HepG2 (cell line): ENCODE results near the gene WWC2. TPM values are rescaled to one million over a fixed set of nuclear protein-coding genes. Genes with fewer than 3 reads are reported as not detected.

Experiments
- ARID4A ChIP-seq: sonication (generic); formaldehyde crosslinking; IDR thresholded peaks from 2 replicates; pipeline ENCODE4 v1.5.0; 2020; ENCODE audit warnings: mild to moderate bottlenecking, missing genetic modification reagents, borderline replicate concordance
- ASH2L ChIP-seq: fragments of 300-600, 200-600 bp; sonication (generic); IDR thresholded peaks from 2 replicates; pipeline ENCODE4 v1.7.0; 2017; ENCODE audit warnings: low read depth, mild to moderate bottlenecking, moderate library complexity, mixed read lengths, low read length; ENCODE audit not compliant: insufficient read length
- ATF2 ChIP-seq: sonication (generic); formaldehyde crosslinking; IDR thresholded peaks from 2 replicates; pipeline ENCODE4 v1.4.0; 2020; ENCODE audit warnings: missing genetic modification reagents
- GMEB1 ChIP-seq: sonication (generic); formaldehyde crosslinking; IDR thresholded peaks from 2 replicates; pipeline ENCODE4 v1.5.1; 2020; ENCODE audit warnings: missing genetic modification reagents, mild to moderate bottlenecking, borderline replicate concordance
- HMG20A ChIP-seq: IDR thresholded peaks from 2 replicates; pipeline ENCODE4 v1.6.1; 2016; ENCODE audit warnings: borderline replicate concordance
- NR2F2 ChIP-seq: IDR thresholded peaks from 2 replicates; pipeline ENCODE4 v1.6.1; 2012; ENCODE audit warnings: low read depth, inconsistent platforms, borderline replicate concordance
- NR2F6 ChIP-seq, 2 experiments: IDR thresholded peaks; 2 replicates each; pipeline ENCODE4 v1.6.1; 2016; ENCODE audit warnings: antibody characterized with exemption in 1 of 2, mild to moderate bottlenecking in 1 of 2
- PHF21A ChIP-seq: sonication (generic); formaldehyde crosslinking; IDR thresholded peaks from 2 replicates; pipeline ENCODE4 v1.5.0; 2020; ENCODE audit warnings: mild to moderate bottlenecking, missing genetic modification reagents
- RXRB ChIP-seq: IDR thresholded peaks from 2 replicates; pipeline ENCODE4 v1.6.1; 2016; ENCODE audit warnings: borderline replicate concordance, missing genetic modification reagents, missing compliant biosample characterization
- SOX5 ChIP-seq: IDR thresholded peaks from 2 replicates; pipeline ENCODE4 v1.6.1; 2016; ENCODE audit warnings: borderline replicate concordance
- TFDP2 ChIP-seq: sonication (generic); formaldehyde crosslinking; IDR thresholded peaks from 2 replicates; pipeline ENCODE4 v1.4.0; 2020; ENCODE audit warnings: missing genetic modification reagents
- ZFP41 ChIP-seq: sonication (generic); formaldehyde crosslinking; IDR thresholded peaks from 2 replicates; pipeline ENCODE4 v1.4.0; 2020; ENCODE audit warnings: mild to moderate bottlenecking, missing genetic modification reagents, borderline replicate concordance
- ZKSCAN8 ChIP-seq: IDR thresholded peaks from 2 replicates; pipeline ENCODE4 v1.6.1; 2016; ENCODE audit warnings: borderline replicate concordance, missing genetic modification reagents, missing compliant biosample characterization
- ZNF597 ChIP-seq: sonication (generic); formaldehyde crosslinking; IDR thresholded peaks from 2 replicates; pipeline ENCODE4 v1.5.0; 2020; ENCODE audit warnings: missing genetic modification reagents
- ZSCAN5A ChIP-seq: sonication (generic); formaldehyde crosslinking; IDR thresholded peaks from 2 replicates; pipeline ENCODE4 v1.8.0; 2022; ENCODE audit warnings: mild to moderate bottlenecking, missing genetic modification reagents, borderline replicate concordance
- polyA plus RNA-seq, 8 experiments: library from polyadenylated mRNA; depleted of rRNA in 3 of 8; stranded (reverse) in 7 of 8; unstranded in 1 of 8; fragments of >200 nt; fragmentation: Illumina TruSeq in 4 of 8; extraction: Trizol in 4 of 8; gene quantifications; 2 replicates each; pipeline versions ENCODE4 v1.2.1 to v1.2.3, GENCODE V29; 2011 to 2016; ENCODE audit warnings: low read depth in 4 of 8, missing spikeins in 1 of 8, mixed read lengths in 1 of 8; ENCODE audit not compliant: insufficient read depth in 1 of 8
- total RNA-seq, 5 experiments: library from RNA; depleted of rRNA; stranded (reverse); fragments of >200 nt; fragmentation: Illumina TruSeq; extraction: Trizol; gene quantifications; 2 replicates each; pipeline ENCODE4 v1.2.3, GENCODE V29; 2016; ENCODE audit warnings: low read depth in 1 of 5

The WWC2 gene
- total and polyA plus RNA-seq, 2 of the 13 experiments (the other 11 are each of a cell fraction or from before 2014, with no cell fraction given), result 40.0 to 50.1 TPM

- TF ChIP-seq ZNF597 (CRISPR knock-in tag) (no peak), ATF2 (CRISPR knock-in tag) (0 out of 2 replicates have a peak, but pooled peaks have one; percentile 40), ZSCAN5A (CRISPR knock-in tag) (0 out of 2 replicates have a peak, but pooled peaks have one; percentile 21), GMEB1 (CRISPR knock-in tag) (peak; percentile 29; the same call in 1 of the 2 replicates), PHF21A (CRISPR knock-in tag) (peak; percentile 34; the same call in 1 of the 2 replicates), HMG20A (CRISPR knock-in tag) (peak; percentile 16; the same call in 1 of the 2 replicates), ZFP41 (no peak), ZKSCAN8 (no peak), TFDP2 (CRISPR knock-in tag) (no peak), SOX5 (CRISPR knock-in tag) (0 out of 2 replicates have a peak, but pooled peaks have one; percentile 13), RXRB (CRISPR knock-in tag) (peak; percentile 51; the same call in 1 of the 2 replicates), ARID4A (CRISPR knock-in tag) (peak; percentile 24; the same call in 1 of the 2 replicates), NR2F6 (IDR thresholded peaks at IDR 0.05) (peak; percentile 77), NR2F6 (CRISPR knock-in tag; IDR thresholded peaks at IDR 0.05) (peak; percentile 60), NR2F2 (peak; percentile 48; the same call in 1 of the 2 replicates), ASH2L (peak; percentile 65)
Measured at GRCh38 chr4:183094393-183095198, 4.5 kb upstream of the WWC2 start (continued).
